BLaER1 treated with 17β-estradiol and CSF1 and Interleukin-3, amounts not matched to agents 10 nM and 100 nM (cell line): ENCODE results near the gene GABRA5.
A peak's percentile ranks its signal among the peaks of the same experiment; 100 is the strongest.

Experiments used
- H3K27ac ChIP-seq, 11 experiments: shearing (Covaris generic); formaldehyde crosslinking; 2 replicates each; pipeline ENCODE4 v1.8.1; 2022
- H3K27me3 ChIP-seq, 11 experiments: shearing (Covaris generic); formaldehyde crosslinking; 2 replicates each; pipeline ENCODE4 v1.8.1; 2022
- H3K36me3 ChIP-seq, 11 experiments: shearing (Covaris generic); formaldehyde crosslinking; 2 replicates each; pipeline ENCODE4 v1.8.1; 2022
- H3K4me1 ChIP-seq, 10 experiments: shearing (Covaris generic); formaldehyde crosslinking; 2 replicates each; pipeline ENCODE4 v1.8.1; 2022
- H3K4me2 ChIP-seq, 11 experiments: shearing (Covaris generic); formaldehyde crosslinking; 2 replicates each; pipeline ENCODE4 v1.8.1; 2022
- H3K4me3 ChIP-seq, 10 experiments: shearing (Covaris generic); formaldehyde crosslinking; 2 replicates each; pipeline ENCODE4 v1.8.1; 2022
- H3K9ac ChIP-seq, 11 experiments: shearing (Covaris generic); formaldehyde crosslinking; 2 replicates each; pipeline ENCODE4 v1.8.1; 2022
- H3K9me3 ChIP-seq, 11 experiments: shearing (Covaris generic); formaldehyde crosslinking; replicated peaks in 1 of 11; 2 replicates each; pipeline ENCODE4 v1.8.1; 2022
- H4K20me1 ChIP-seq, 11 experiments: shearing (Covaris generic); formaldehyde crosslinking; 2 replicates each; pipeline ENCODE4 v1.8.1; 2022
- Cebpa-rat ChIP-seq, 11 experiments: shearing (Covaris generic); IDR thresholded peaks; 2 replicates each; pipeline ENCODE4 v1.8.1; 2022

GABRA5 gene

DNA sequence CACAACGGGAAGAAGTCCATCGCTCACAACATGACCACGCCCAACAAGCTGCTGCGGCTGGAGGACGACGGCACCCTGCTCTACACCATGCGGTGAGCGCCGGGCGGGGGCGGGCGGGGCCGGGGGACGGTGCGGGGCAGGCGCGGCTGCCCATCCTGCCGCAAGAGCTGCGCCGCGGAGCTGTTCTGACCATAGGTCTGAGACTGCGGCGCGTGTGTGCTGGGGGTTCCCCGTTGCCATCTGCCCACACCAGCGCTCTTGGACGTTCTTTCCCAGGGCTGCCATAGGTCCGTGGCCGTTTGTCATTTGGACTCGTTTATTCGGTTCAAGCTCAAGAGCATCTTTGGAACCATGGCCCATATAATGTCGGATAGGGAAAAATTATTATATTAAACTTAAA, 16.6 kb downstream of the GABRA5 start:
- H3K9me3 ChIP-seq: no peaks in the 10 kb centered on the region
- no peak overlapping the region for H3K4me2 ChIP-seq
- H3K27me3 ChIP-seq: no peaks in the 10 kb centered on the region
- TF ChIP-seq Cebpa-rat (IDR thresholded peaks at IDR 0.05): no peak
- H3K4me3 ChIP-seq: no peak overlapping the region
- no peaks in the 10 kb centered on the region for H3K36me3 ChIP-seq
- H4K20me1 ChIP-seq: no peaks in the 10 kb centered on the region; a peak in 1 of 22 replicates
- H3K4me1 ChIP-seq: peaks cover 0 to 3% (median 0%) of the 10 kb centered on the region in 10 experiments; a peak in 1 of 20 replicates
- no peak overlapping the region for H3K9ac ChIP-seq
- no peak overlapping the region for H3K27ac ChIP-seq

DNA sequence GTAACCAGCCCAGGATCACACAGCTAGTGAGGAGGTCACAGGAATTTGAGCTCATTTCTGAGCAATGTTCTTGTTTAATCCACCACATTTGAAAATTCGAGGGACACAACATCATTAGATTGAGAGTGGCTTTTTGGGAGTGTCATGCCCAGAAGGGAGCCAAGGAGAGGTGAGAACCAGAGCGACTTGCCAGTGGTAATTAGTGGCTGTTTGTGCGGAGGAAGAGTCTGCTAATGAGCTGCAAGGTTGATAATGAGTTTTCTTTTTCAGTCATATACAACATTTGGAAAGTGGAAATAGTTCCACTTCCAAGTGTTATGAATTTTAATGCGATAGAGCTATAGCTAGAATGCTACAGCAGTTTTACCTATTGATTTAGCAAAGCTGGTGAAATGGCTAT, 19.7 kb downstream of the GABRA5 start:
- Histone ChIP-seq H3K9me3 (no peaks in the 10 kb centered on the region), H4K20me1 (no peaks in the 10 kb centered on the region), H3K27me3 (peaks cover 0 to 2% (median under 1%) of the 10 kb centered on the region in 11 experiments; a peak in 12 of 22 replicates), H3K4me1 (peaks cover 0 to 4% (median 1%) of the 10 kb centered on the region in 10 experiments; a peak in 9 of 20 replicates), H3K27ac (no peak overlapping the region), H3K9ac (no peak overlapping the region), H3K4me2 (no peak overlapping the region), H3K36me3 (no peaks in the 10 kb centered on the region), H3K4me3 (no peak overlapping the region)
- no peak for TF ChIP-seq Cebpa-rat (IDR thresholded peaks at IDR 0.05)

DNA sequence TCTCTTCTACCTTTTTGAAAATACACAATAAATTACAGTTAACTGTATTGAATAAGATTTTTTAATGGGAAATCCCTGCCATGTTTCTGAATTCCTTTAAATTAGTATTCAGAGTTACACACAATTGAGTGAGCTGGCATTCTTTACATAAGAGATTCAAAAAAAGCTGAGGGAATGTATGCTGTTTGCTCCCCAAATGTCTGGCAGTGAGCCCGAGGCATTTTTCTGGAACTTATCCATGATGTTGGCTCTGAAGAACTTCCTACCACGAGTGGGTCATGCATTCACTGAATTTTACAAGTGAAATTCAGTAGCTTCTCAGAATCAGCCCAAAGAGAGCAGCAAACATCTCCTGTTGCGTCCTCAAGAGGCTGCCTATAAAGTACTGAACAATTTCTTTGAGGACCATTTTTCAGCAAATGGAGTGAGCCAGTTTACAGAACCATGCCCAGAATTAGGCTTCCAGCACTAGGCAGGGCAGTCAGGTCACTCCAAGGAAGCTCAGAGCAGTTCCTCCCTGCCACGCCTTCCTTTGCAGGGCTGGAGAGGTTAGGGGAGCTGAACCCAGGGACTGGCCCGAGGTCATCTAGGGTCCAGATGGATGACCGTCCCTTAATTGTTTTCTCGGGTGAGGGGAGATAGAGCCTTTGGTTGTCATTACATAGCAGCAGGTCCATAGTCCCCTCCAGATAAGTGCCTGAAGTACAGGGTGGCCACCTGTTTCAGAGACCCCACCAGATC, 21.2 kb downstream of the GABRA5 start:
- Histone ChIP-seq H3K36me3 (no peaks in the 10 kb centered on the region), H4K20me1 (no peaks in the 10 kb centered on the region), H3K4me3 (no peak overlapping the region), H3K4me2 (no peak overlapping the region), H3K27me3 (peaks cover 7 to 13% (median 9%) of the 10 kb centered on the region in 11 experiments; a peak in 17 of 22 replicates), H3K27ac (no peak overlapping the region), H3K4me1 (peaks cover 0 to 10% (median 7%) of the 10 kb centered on the region in 10 experiments; a peak in 10 of 20 replicates), H3K9ac (no peak overlapping the region), H3K9me3 (no peaks in the 10 kb centered on the region)
- TF ChIP-seq Cebpa-rat (IDR thresholded peaks at IDR 0.05): no peak

DNA sequence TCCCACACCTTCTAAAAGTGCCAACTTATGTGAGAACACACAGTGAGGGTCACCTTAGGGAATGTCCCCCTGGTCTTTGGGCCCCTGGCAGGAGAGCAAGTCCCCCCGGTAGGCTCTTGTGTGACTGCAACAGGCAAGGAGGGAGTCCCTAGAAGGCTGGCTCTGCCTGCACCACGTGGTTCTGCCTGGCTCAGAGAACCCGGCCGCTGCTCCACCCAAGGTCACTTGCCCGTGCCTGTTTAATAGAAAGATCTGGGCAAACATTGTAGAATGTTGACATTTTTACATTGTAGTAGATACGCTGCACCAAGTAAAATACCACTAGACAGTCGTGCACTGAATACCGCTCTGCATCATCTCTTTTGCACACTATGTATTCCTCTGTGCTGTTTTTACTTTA, 21.9 kb downstream of the GABRA5 start:
- no peak overlapping the region for H3K4me2 ChIP-seq
- no peak overlapping the region for H3K9ac ChIP-seq
- H3K4me1 ChIP-seq: peaks cover 0 to 10% (median 7%) of the 10 kb centered on the region in 10 experiments; a peak in 10 of 20 replicates
- TF ChIP-seq Cebpa-rat (IDR thresholded peaks at IDR 0.05): no peak
- H4K20me1 ChIP-seq: no peaks in the 10 kb centered on the region
- no peaks in the 10 kb centered on the region for H3K36me3 ChIP-seq
- H3K27me3 ChIP-seq: peaks cover 7 to 13% (median 9%) of the 10 kb centered on the region in 11 experiments; a peak in 17 of 22 replicates
- no peak overlapping the region for H3K27ac ChIP-seq
- H3K4me3 ChIP-seq: no peak overlapping the region
- H3K9me3 ChIP-seq: peaks cover 0 to 4% (median 0%) of the 10 kb centered on the region in 11 experiments; a peak in 2 of 22 replicates

DNA sequence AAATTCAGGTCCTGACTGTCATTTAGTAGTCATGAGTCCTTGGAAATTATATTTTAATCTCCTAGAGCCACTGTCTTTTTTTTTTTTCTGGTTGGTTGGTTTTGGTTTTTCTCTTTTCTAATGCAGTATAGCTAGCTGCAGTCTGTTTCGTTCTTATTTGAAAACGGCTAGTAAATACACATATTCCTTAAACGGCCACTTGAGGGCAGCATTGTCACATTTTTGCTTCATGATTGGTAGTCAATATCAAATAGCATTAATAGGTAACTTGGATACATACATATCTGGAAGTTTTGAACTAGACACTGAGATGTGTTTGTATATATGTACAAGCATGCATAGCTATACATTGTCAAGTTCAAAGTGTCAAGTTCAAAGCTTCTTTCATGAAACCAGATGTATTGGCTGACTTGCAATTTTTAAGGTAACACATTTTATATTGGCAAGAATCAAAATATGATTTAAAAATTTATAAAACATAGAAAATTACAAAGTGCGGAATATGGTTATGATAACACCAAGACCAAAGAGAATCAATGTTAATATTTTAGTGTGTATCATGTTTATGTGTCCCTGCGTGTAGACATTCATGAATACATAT, 22.5 kb downstream of the GABRA5 start:
- Histone ChIP-seq H3K4me1 (peaks cover 0 to 9% (median 7%) of the 10 kb centered on the region in 10 experiments; a peak in 10 of 20 replicates), H3K27me3 (peaks cover 7 to 13% (median 9%) of the 10 kb centered on the region in 11 experiments; a peak in 17 of 22 replicates), H3K4me3 (no peak overlapping the region), H3K36me3 (no peaks in the 10 kb centered on the region), H3K27ac (no peak overlapping the region), H4K20me1 (no peaks in the 10 kb centered on the region), H3K9ac (no peak overlapping the region), H3K4me2 (no peak overlapping the region), H3K9me3 (peaks cover 0 to 9% (median 0%) of the 10 kb centered on the region in 11 experiments; a peak in 4 of 22 replicates)
- no peak for TF ChIP-seq Cebpa-rat (IDR thresholded peaks at IDR 0.05)

DNA sequence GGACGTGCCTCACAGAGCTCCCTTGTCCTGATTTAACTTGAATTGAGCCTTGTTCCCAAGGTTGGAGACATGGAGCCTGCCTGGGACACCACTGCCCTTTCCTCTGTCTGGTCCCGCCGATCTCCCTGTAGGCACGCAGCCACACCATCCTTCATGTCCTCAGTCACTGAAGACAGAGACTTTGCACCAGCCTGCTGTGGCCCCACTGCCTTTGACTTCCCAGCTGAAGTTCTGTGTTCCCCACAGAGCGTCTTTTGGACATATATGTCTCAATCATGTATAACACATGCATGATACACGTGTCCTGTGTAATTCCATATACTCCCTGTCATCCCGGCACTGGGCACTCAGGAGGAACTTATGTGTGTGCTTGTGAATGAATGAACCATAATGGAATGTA, 23.6 kb downstream of the GABRA5 start:
- no peak overlapping the region for H3K4me3 ChIP-seq
- H3K9ac ChIP-seq: no peak overlapping the region
- peaks cover 0 to 9% (median 0%) of the 10 kb centered on the region in 11 experiments; a peak in 4 of 22 replicates for H3K9me3 ChIP-seq
- no peak for TF ChIP-seq Cebpa-rat (IDR thresholded peaks at IDR 0.05)
- H3K27ac ChIP-seq: no peak overlapping the region
- H4K20me1 ChIP-seq: no peaks in the 10 kb centered on the region
- H3K27me3 ChIP-seq: peaks cover 7 to 13% (median 9%) of the 10 kb centered on the region in 11 experiments; a peak in 17 of 22 replicates
- peaks cover 0 to 9% (median 7%) of the 10 kb centered on the region in 10 experiments; a peak in 10 of 20 replicates for H3K4me1 ChIP-seq
- no peaks in the 10 kb centered on the region for H3K36me3 ChIP-seq
- H3K4me2 ChIP-seq: no peak overlapping the region

DNA sequence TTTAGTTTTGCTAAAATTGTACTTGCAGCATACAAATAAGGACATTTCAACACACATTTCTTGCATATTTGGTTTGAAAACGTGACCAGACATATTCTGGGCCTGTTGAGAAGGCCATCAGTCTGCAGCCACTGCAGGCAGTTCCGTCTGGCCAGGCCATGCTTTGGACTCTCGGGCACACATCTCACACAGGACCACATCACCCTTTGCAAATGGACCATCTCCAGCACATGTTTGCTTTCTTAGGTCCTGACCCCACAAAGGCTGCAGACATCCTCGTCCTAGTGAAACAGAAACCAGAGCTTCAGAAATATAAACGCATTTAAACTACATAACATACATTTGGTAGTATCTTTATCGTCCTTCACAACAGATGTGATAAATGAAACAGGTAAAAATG, 24.1 kb downstream of the GABRA5 start:
- H3K27ac ChIP-seq: no peak overlapping the region
- no peaks in the 10 kb centered on the region for H4K20me1 ChIP-seq
- no peak for TF ChIP-seq Cebpa-rat (IDR thresholded peaks at IDR 0.05)
- H3K36me3 ChIP-seq: no peaks in the 10 kb centered on the region
- H3K27me3 ChIP-seq: peaks cover 7 to 13% (median 9%) of the 10 kb centered on the region in 11 experiments; a peak in 17 of 22 replicates
- no peak overlapping the region for H3K9ac ChIP-seq
- H3K4me1 ChIP-seq: peaks cover 0 to 9% (median 7%) of the 10 kb centered on the region in 10 experiments; a peak in 10 of 20 replicates
- H3K4me2 ChIP-seq: no peak overlapping the region; a peak in 1 of 22 replicates
- peaks cover 0 to 9% (median 0%) of the 10 kb centered on the region in 11 experiments; a peak in 4 of 22 replicates for H3K9me3 ChIP-seq
- no peak overlapping the region for H3K4me3 ChIP-seq

DNA sequence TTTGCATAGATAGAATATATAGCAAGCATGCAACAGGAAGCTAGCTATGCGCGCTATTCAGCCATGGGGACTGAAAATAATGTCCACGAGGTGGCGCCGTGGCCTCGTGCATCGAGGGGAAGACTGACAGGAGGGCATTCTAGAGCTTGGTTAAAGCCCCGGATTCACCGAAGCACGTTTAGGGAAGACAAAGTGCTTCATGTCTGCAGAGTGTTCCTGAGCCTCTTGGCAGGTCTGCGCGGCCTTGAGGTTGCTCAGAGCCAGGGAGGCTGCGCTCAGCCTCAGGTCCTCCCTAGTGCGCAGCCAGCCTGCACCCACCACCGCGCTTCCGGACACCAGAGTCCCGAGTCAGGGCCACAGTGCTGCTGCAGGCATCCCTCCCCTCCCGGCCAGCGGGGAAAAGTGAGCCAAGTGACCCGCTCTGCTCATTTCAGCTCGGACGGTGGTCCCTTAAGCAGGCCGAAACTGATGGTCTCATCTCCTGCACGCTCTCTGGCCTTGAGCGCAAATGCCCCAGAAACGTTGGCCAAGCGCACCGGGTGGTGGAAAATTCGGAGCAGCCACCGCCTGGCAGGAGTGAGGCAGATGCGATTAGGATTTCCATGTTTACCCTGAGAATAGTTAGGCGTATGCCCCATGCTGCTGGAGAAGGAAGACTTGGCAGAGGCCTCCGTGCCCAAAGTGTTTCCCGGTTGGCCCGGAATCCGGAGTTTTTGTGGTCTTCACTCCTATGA, 24.8 kb downstream of the GABRA5 start:
- peak overlapping the region; percentile 61 to 95 (median 76) for H3K4me2 ChIP-seq
- peaks cover 0 to 9% (median 0%) of the 10 kb centered on the region in 11 experiments; a peak in 4 of 22 replicates for H3K9me3 ChIP-seq
- no peaks in the 10 kb centered on the region for H4K20me1 ChIP-seq
- peaks cover 7 to 13% (median 9%) of the 10 kb centered on the region in 11 experiments; a peak in 17 of 22 replicates for H3K27me3 ChIP-seq
- H3K9ac ChIP-seq: peak overlapping the region in 5 of 11 experiments; percentile 24 to 52 (median 36); a peak in 7 of 22 replicates
- H3K36me3 ChIP-seq: no peaks in the 10 kb centered on the region
- TF ChIP-seq Cebpa-rat (IDR thresholded peaks at IDR 0.05): no peak
- peaks cover 0 to 9% (median 7%) of the 10 kb centered on the region in 10 experiments; a peak in 10 of 20 replicates for H3K4me1 ChIP-seq
- no peak overlapping the region for H3K27ac ChIP-seq
- peak overlapping the region in 6 of 10 experiments; percentile 32 to 52 (median 35); a peak in 9 of 20 replicates for H3K4me3 ChIP-seq
